ENCODE results near the gene KRT86.

DNA sequence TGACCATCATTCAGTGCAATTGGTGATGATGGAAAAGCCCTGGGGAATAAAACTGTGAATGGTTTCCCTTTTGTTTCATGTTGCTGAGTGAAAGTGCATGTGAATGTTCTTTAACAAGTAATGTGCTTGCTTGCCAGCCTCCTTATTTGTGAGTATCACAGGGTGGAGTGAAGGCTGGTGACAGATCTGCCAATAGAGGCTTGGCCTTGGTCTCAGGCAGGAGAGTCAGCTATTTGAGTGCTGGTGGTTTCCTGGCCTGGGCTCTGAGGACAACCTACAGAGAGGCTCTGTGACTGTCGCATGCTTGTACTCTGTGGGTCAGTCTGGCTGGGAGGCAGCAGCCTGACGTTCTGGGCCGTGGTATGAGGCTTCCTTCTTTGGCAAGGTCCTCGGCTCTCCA, 72.1 kb downstream of the KRT86 start:
- TF ChIP-seq, protein P1, sequence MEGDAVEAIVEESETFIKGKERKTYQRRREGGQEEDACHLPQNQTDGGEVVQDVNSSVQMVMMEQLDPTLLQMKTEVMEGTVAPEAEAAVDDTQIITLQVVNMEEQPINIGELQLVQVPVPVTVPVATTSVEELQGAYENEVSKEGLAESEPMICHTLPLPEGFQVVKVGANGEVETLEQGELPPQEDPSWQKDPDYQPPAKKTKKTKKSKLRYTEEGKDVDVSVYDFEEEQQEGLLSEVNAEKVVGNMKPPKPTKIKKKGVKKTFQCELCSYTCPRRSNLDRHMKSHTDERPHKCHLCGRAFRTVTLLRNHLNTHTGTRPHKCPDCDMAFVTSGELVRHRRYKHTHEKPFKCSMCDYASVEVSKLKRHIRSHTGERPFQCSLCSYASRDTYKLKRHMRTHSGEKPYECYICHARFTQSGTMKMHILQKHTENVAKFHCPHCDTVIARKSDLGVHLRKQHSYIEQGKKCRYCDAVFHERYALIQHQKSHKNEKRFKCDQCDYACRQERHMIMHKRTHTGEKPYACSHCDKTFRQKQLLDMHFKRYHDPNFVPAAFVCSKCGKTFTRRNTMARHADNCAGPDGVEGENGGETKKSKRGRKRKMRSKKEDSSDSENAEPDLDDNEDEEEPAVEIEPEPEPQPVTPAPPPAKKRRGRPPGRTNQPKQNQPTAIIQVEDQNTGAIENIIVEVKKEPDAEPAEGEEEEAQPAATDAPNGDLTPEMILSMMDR (IDR thresholded peaks at IDR 0.05): no peak
- no peak for TF ChIP-seq POLR2A (IDR thresholded peaks at IDR 0.05)

Data from Peyer's patch (tissue), 4 donors.